HG03521 (cell line): ENCODE measurements around the gene GPR153.
"Not testable (repeated sequence)": the region's sequence is repeated elsewhere in the genome, so short reads cannot be mapped to it uniquely, and the experiment has no call there.

Experiments used
- ATAC-seq: cut with Tn5 transposase; IDR thresholded peaks from one replicate; pipeline ENCODE4 v1.9.1; 2021; ENCODE audit warnings: mild to moderate bottlenecking, moderate library complexity; ENCODE audit not compliant: unreplicated experiment

Gene GPR153

GRCh38 chr1:6260961-6261614 lies at the start of gene GPR153:
Gene GPR153 (minus strand): TSS chr1:6261098. CDS start chr1:6254905, 6,193 bp downstream.
- ATAC-seq, result no peak

- ATAC-seq, result no peak
Observed at GRCh38 chr1:6310116-6310848, 49.4 kb upstream of the GPR153 start.

GRCh38 chr1:6309564-6309963 lies 48.7 kb upstream of the GPR153 start:
- no peak for ATAC-seq

DNA sequence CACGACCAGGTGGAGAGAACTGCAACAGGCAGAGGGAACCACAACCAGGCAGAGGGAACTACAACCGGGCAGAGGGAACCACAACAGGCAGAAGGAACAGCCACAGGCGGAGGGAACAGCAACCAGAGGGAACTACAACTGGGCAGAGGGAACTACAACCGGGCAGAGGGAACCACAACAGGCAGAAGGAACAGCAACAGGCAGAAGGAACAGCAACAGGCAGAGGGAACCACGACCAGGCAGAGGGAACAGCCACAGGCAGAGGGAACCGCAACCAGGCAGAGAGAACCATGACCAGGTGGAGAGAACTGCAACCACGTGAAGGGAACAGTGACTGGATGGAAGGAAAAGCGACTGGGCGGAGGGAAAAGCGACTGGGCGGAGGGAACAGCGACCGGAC lies 47.6 kb upstream of the GPR153 start:
- ATAC-seq, result no peak

DNA sequence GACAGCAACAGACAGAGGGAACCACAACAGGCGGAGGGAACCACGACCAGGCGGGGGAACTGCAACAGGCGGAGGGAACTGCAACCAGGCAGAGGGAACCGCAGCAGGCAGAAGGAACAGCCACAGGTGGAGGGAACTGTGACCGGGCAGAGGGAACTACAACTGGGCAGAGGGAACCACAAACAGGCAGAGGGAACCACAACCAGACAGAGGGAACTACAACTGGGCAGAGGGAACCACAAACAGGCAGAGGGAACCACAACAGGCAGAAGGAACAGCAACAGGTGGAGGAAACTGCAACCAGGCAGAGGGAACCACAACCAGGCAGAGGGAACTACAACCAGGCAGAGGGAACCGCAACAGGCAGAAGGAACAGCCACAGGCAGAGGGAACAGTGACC lies 46.8 kb upstream of the GPR153 start:
- not testable (repeated sequence) for ATAC-seq

GRCh38 chr1:6307099-6307498 lies 46.2 kb upstream of the GPR153 start:
- no peak for ATAC-seq

DNA sequence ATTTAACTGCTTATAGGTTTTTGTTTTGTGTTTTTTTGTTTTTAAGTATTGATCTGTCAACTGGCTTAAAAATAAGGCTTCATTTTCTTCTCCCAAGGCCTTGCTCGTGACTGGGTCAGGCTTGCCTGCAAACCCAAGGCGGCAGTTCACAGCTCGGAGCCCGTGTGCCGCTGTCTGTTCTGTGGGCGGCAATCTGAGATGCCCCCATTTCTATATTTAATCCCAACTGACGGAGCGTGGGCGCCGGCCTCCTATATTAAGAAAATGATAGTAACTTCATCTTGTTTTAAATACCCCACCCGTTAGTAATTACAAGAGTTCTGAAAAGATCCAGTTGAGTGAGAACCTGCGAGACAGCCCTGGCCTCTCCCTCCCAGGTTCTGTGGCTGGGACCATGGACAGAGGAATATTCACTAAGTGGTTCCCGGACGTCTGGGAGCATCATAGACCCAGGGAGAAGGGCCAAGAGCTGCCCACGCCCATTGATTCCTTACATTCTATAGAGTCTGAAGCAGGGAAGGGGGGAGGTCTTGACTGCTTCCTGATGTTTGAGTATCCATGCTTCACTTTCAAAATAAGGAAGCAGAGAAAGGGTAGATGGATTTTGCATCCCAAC lies 42.6 kb upstream of the GPR153 start:
- ATAC-seq, result no peak

- no peak for ATAC-seq
Observed at GRCh38 chr1:6302568-6302967, 41.7 kb upstream of the GPR153 start.

DNA sequence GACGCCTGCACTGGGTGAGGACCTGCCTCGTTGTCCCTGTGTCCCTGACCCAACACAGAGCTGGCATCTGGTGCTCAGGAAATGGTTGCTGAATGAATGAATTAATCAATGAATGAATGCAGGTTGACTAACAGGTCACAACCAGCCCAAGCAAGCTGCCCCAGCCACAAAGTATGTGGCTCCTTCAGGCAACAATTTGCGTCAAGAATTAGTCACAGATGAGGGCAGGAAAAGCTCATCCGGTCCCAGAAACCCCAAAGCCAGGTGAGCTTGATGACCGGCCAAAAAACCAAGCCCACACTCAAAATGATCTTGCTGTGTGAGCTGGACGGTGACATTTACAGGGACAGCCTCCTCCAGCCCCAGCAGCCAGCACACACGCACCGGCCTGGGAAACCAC lies 40.6 kb upstream of the GPR153 start:
- no peak for ATAC-seq

- no peak for ATAC-seq
Observed at GRCh38 chr1:6300342-6301048, 39.6 kb upstream of the GPR153 start.

- no peak for ATAC-seq
Observed at GRCh38 chr1:6299557-6300165, 38.8 kb upstream of the GPR153 start.

GRCh38 chr1:6298940-6299465 lies 38.1 kb upstream of the GPR153 start:
- ATAC-seq, result no peak

DNA sequence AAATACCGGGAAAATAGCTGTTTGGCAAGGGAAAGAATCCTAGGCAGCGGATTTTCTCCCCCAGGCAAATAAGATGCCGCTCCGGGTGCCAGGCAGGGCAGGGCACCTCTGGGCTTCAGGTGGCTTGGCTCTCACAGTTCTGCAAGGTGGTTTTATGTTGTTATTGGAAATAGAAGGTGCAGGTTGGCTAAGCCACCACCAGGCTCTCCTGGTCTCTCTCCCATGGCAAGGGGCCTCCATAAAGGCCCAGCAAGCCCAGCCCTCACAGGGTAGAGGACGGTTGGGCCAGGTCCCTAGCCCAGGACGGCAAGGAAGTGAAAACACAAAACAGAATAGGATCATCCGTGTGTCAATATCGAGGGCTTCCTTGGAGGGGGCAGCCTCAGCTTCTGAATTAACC lies 37.6 kb upstream of the GPR153 start:
- no peak for ATAC-seq

DNA sequence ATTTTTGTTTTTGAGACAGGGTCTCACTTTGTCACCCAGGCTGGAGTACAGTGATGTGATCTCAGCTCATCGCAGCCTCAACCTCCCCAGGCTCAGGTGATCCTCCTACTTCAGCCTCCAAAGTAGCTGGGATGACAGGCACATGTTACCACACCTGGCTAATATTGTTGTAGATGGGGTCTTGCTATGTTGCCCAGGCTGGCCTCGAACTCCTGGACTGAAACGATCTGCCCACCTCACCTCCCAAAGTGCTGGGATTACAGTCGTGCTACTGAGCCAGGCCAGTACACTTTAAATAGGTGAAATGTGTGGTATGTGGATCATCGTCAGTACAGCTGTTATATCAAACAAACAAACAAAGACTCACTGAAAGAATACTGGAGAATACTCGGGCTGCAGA lies 35.0 kb upstream of the GPR153 start:
- no peak for ATAC-seq

- no peak for ATAC-seq
Observed at GRCh38 chr1:6294890-6295556, 34.1 kb upstream of the GPR153 start.

DNA sequence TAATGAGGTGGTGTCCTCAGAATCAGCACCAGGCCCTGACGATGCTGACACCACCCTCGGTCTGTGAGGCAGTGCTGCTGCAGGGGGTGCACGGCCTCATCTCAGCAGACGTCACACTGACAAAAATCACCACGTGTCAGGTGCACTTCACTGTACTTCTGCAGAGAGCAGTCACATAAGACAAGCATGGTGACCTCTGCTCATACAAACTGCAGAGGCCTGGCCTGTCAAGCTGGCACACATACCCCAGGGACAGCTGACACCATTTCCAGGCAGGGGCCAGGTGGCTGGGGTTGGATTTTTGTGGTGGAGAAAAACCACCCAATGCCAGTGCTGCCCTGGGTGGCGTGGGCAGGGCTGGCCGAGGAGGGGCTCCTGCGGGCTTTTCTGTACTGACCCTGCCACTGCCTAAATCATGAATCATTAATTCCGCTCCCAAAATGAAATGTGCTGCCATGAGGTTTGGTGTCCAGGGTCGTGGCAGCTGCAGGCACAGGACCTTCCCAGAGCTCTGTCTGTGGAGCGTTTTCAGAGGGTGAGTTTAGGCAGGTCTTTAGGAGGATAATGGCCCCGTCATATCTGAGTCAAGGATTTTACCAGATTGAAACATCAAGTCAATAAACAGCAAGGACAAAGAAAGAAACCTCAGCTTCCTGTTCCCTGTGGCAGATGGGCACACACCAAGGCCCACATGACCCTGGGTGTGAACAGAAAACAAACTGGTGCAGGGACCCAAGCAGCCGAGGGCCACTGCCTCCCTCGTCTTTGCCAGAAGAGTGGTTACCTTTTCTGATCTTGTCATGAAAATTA lies 33.4 kb upstream of the GPR153 start:
- ATAC-seq, result no peak

GRCh38 chr1:6292102-6292501 lies 31.2 kb upstream of the GPR153 start:
- ATAC-seq, result no peak

GRCh38 chr1:6288665-6289064 lies 27.8 kb upstream of the GPR153 start:
- no peak for ATAC-seq

DNA sequence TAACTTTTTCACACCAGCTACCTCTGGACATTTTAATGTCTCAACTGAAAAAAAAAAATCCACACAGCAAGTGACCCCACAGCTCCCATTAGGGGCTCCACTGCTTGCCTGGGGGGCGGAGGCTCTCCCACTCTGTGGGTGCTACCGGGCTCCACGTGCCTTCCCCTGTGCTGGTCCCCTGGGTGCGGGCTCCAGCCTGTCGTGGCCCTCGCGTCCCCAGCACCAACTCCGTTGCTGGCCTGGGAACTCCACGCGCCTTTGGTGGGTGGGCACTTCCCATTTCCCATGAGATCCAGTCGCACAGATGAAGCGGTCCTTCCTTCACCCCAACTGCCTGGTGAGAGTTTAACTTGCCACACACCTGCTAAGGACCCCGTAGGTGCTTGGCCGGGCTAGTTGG lies 27.1 kb upstream of the GPR153 start:
- no peak for ATAC-seq
